Regular cardiac myocyte (primary cell): Measurements from ENCODE around the gene FNDC8. TPM values are rescaled to one million over a fixed set of nuclear protein-coding genes. Genes with fewer than 3 reads are reported as not detected.

Experiments
- total RNA-seq: library from RNA; depleted of rRNA; stranded (reverse); fragments of >200 nt; gene quantifications from 2 replicates; pipeline ENCODE4 v1.2.3, GENCODE V29; 2014

Gene FNDC8
- total RNA-seq = not detected in 2 replicates

GRCh38 chr17:35121315-35121714 is at the start of gene FNDC8:
FNDC8 (plus strand) TSS chr17:35121615; CDS start chr17:35121694, 79 bp downstream.

GRCh38 chr17:35119370-35120165 is 1.8 kb upstream of the FNDC8 start, which contains the start of gene RAD51D:
RAD51D (minus strand) TSS chr17:35119860; CDS start chr17:35119613, 247 bp downstream.

GRCh38 chr17:35141681-35142466 is 20.5 kb downstream of the FNDC8 start, which contains the start of gene NLE1:
NLE1 (minus strand) TSS chr17:35142303; CDS start chr17:35142275, 28 bp downstream.

GRCh38 chr17:35147375-35147905 is 26.0 kb downstream of the FNDC8 start, which contains the start of gene UNC45B:
UNC45B (plus strand) TSS chr17:35147817; CDS start chr17:35148264, 447 bp downstream.

Other genes with a start within 250 kb of the FNDC8 start
- gene CCT6B, start 160.2 kb upstream of the FNDC8 start, total RNA-seq = 0.38 and 1.1 TPM in 2 replicates
- 12.1 and 13.6 TPM in 2 replicates for gene ZNF830, start 160.1 kb upstream of the FNDC8 start, total RNA-seq
- gene LIG3, start 141.1 kb upstream of the FNDC8 start, total RNA-seq = 25.1 and 36.4 TPM in 2 replicates
- 5.4 and 13.4 TPM in 2 replicates for gene RFFL, start 57.9 kb upstream of the FNDC8 start, total RNA-seq
- 4.8 and 13.6 TPM in 2 replicates for gene RAD51D, start 1.8 kb upstream of the FNDC8 start, total RNA-seq
- 20.3 and 26.6 TPM in 2 replicates for gene NLE1, start 20.7 kb downstream of the FNDC8 start, total RNA-seq
- not detected in 2 replicates for gene UNC45B, start 26.2 kb downstream of the FNDC8 start, total RNA-seq
- not detected in 2 replicates for gene SLC35G3, start 72.8 kb downstream of the FNDC8 start, total RNA-seq
- 52.7 and 58.9 TPM in 2 replicates for gene SLFN5, start 121.5 kb downstream of the FNDC8 start, total RNA-seq